KBM-7 (cell line): ENCODE measurements around the gene PPP1R12B.

Source experiments
- DNase-seq: peaks from one replicate; pipeline ENCODE4 v3.0.0-alpha.2; 2015
- in situ Hi-C: fragments of 300-500 bp; cut with MboI; formaldehyde crosslinking; loops from 2 replicates; pipeline ENCODE4 v1.14.3; 2020; ENCODE audit warnings: low sequenced_read_pairs, low pct_unique_long_range_greater_than_20kb, mixed read lengths

PPP1R12B gene

DNA sequence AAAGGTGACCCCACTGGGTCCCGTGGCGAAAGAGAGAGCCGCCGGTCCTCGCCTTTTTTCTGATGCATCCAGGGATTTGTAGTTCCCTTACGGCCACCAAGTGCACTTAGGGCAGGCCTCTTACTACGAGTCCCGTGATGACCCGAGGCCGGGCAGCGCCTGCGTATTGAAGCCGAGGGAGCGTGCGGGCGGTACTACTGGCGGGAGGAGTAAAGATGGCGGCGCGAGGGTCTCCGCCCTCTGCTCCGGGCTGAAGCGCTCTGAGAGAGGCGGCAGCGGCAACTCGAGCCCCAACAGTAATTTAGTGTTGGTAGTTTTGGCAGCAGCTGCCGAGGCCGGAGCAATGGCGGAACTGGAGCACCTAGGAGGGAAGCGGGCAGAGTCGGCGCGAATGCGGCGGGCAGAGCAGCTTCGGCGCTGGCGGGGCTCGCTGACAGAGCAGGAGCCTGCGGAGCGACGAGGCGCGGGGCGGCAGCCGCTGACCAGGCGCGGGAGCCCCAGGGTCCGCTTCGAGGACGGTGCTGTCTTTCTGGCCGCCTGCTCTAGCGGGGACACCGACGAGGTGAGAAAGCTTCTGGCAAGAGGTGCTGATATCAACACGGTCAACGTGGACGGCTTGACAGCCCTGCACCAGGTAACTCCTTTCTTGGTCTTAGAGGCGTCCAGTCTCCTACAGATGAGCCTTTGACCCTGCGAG, at the start of gene PPP1R12B:
Gene PPP1R12B (plus strand): TSS at position 191 of the 697 bp plus-strand sequence. CDS start 153 bp downstream, at position 344.
- peak; percentile 98 for DNase-seq
- in situ Hi-C loops = no loop called here

GRCh38 chr1:202302166-202302565, 46.3 kb upstream of the PPP1R12B start:
- DNase-seq = no peak
- in situ Hi-C loops = no loop called here

- DNase-seq = no peak
- in situ Hi-C loops = no loop called here
Measured at GRCh38 chr1:202304375-202304774, 44.1 kb upstream of the PPP1R12B start.

DNA sequence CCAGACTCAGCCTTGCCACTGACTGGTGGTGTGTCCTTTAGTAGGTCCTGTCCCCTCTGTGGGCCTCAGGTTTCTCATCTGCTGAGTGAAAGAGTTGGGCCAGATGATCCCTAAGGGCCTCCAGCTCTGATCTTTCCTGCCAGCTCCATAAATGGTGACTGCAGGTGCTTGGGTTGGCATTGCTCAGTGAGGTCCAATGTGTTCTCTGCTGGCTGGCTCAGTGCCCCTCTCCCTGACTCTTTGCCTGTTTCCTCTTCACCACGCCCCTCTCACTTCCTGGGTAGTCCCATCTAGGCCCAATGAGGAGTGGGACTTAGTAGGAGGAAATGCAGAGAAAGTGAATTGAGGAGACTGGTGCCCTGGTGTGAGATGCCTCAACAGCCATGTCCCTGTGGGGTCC, 43.3 kb upstream of the PPP1R12B start:
- no peak for DNase-seq
- in situ Hi-C loops = no loop called here

- DNase-seq = no peak
- in situ Hi-C loops = no loop called here
Measured at GRCh38 chr1:202306535-202307345, 41.8 kb upstream of the PPP1R12B start.

DNA sequence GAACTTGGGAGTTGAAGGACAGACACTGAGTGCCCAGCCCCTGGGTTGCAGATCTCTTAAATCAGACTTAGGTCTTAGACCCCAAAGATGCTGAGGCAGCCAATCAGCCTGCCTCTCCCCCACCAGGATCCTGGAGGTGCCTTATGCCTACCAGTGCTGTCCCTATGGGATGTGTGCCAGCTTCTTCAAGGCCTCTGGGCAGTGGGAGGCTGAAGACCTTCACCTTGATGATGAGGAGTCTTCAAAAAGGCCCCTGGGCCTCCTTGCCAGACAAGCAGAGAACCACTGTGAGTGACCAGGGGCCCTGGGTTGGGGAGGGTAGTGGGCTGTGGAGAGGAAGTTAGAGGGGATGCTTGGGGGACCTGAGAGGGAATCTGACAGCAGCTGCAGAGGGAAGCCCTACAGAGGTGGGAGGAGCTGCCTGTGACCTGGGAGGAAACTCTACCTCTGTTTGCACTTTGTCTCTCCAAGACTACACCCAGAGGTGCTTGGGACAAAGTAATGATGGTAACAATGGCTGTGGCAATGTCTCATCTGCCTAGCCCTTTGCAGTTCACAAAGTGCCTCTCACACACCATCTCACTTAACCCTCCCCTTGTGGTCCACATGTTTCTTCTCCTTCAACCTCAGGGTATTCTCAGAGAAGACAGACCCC, 38.3 kb upstream of the PPP1R12B start:
- no peak for DNase-seq
- in situ Hi-C loops = no loop called here

GRCh38 chr1:202310746-202311145, 37.8 kb upstream of the PPP1R12B start:
- no peak for DNase-seq
- in situ Hi-C loops = no loop called here

DNA sequence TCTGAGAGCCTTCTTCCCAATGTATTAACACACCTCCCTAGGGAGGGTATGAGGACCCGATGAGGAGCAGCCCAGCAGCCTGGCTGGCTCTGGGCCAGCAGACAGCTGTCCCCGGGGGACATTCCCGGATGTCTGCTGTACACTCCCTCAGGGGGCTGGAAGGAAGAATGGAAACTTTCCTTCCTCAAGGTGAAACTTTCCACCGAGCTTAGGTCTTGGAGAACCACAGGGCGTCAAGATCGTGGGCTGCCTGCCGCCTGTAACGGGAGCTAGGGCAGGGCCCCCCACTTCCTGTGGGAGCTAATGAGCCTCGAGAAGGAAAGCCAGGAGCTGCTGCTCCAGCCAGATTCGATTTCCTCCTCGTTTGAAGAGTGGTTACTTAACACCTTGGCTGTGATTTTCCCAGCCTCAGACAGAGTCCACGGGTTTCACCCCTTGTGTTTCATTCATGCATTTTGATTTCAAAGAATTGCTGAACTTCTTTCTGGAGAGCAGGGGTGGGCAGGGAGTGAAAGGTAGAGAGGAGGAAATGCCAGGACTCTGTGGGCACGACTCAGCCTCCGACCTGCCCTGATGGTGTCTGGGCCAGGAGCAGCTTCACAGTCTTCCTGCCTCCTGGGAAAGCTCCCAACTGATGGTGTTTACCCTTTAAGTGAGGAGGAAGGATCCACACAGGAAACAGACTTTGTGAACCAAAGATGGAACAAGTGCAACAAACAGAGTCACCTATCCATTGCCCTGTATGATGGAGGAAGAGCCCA, 36.4 kb upstream of the PPP1R12B start:
- in situ Hi-C loops = no loop called here
- DNase-seq = no peak

DNA sequence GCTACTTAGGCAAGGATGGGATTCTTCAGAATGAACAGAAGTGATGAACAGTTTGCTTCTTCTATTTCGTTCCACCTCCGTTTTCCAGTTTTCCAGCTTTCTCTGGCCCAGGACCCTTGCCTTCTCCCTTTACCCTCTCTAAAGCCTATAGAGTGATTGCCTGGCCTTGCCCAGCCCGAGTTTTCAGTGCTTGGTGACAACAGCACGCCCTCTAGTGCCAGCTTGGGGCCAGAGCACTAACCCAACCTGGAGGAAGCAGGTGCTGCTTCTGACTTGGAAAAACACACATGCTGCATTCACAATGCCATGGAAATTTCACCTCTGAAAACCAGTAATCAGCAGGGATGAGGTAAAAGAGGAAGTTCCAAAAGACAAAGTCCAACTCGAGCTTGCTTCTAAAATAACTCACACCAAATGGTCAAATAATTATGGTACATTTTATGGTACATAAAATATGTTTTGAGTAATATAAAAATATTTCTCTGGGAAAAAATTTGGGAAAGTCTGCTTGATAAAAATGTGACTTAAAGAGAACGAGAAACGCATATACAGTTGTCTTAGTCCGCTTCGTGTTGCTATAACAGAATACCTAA, 32.8 kb upstream of the PPP1R12B start:
- DNase-seq = peak; percentile 78
- in situ Hi-C loops = no loop called here

DNA sequence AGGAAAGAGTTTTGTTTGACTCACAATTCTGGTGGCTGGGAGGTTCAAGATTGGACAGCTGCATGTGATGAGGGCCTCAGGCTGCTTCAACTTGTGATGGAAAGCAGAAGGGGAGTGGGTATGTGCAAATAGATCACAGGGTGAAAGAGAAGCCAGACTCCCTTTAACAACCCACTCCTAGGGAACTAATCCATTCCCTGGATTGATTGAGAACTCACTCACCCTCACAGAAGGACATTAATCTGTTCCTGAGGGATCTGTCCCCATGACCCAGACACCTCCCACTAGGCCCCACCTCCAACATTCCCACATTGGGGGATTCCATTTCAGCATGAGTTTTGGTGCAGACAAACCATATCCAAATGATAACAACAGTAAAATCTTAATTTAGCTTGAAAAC, 32.3 kb upstream of the PPP1R12B start:
- no peak for DNase-seq
- in situ Hi-C loops = no loop called here

DNA sequence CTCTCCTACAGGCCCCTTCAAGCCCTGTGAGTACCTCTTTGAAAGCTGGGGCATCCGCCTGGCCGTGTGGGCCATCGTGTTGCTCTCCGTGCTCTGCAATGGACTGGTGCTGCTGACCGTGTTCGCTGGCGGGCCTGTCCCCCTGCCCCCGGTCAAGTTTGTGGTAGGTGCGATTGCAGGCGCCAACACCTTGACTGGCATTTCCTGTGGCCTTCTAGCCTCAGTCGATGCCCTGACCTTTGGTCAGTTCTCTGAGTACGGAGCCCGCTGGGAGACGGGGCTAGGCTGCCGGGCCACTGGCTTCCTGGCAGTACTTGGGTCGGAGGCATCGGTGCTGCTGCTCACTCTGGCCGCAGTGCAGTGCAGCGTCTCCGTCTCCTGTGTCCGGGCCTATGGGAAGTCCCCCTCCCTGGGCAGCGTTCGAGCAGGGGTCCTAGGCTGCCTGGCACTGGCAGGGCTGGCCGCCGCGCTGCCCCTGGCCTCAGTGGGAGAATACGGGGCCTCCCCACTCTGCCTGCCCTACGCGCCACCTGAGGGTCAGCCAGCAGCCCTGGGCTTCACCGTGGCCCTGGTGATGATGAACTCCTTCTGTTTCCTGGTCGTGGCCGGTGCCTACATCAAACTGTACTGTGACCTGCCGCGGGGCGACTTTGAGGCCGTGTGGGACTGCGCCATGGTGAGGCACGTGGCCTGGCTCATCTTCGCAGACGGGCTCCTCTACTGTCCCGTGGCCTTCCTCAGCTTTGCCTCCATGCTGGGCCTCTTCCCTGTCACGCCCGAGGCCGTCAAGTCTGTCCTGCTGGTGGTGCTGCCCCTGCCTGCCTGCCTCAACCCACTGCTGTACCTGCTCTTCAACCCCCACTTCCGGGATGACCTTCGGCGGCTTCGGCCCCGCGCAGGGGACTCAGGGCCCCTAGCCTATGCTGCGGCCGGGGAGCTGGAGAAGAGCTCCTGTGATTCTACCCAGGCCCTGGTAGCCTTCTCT, 30.3 kb upstream of the PPP1R12B start:
- in situ Hi-C loops = no loop called here
- DNase-seq = no peak

DNA sequence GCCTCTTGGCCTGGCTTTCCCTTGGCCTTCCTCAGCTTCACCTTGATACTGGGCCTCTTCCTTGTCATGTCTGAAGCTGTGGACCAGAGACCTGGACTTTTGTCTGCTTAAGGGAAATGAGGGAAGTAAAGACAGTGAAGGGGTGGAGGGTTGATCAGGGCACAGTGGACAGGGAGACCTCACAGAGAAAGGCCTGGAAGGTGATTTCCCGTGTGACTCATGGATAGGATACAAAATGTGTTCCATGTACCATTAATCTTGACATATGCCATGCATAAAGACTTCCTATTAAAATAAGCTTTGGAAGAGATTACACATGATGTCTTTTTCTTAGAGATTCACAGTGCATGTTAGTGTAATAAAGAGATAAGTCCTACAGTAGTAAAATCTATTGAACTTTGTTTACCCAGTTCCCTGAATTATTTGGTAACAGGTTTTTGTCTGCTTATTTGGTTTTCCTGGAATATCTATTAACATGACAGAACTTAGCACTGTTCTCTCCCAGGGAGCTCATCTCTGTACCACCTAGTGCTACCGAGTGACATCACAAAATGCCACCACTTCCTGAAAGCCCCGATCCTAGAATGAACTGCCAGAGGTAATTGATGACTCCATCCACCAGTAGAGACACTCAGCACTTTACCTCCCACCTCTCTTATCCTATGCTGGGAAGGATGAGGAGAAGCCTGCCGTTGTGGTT, 29.0 kb upstream of the PPP1R12B start:
- in situ Hi-C loops = no loop called here
- DNase-seq = no peak

DNA sequence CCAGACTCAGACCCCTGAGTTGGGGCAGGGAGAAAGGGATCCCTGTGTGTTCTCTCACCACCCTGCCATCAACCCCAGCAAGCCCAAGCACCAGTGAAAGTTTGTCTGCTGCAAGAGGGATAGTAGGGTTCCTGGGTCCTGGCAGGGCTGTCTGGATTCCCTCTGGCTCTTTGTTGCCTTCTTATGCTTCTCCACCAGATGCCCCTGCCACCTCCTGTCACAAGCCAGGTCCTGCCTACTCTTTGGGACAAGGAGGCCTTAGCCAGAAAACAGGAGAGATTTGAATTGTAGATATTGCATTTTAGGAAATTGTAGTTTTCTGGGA, 28.5 kb upstream of the PPP1R12B start:
- in situ Hi-C loops = no loop called here

DNA sequence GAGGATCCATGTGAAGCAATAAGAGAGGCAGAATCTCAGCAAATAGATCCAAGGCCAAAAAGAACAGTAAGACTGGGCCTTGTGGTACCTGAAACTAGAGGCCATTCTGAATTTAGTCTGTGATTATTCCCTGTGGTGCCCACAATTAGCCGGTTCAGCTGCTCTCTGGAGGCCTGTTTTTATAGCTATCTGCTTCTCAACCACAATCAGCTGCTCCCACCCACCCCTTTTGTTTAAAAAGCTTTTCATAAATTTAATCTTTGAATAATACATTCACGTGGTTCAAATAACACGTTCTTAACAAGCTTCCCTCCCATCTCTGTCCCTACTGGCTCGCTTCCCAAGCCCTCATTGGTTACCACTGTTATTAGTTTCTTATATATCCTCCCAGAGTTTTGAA, 24.8 kb upstream of the PPP1R12B start:
- in situ Hi-C loops = no loop called here
- no peak for DNase-seq

More for the DNA sequence above, 28.5 kb upstream of the PPP1R12B start:
- DNase-seq = no peak

DNA sequence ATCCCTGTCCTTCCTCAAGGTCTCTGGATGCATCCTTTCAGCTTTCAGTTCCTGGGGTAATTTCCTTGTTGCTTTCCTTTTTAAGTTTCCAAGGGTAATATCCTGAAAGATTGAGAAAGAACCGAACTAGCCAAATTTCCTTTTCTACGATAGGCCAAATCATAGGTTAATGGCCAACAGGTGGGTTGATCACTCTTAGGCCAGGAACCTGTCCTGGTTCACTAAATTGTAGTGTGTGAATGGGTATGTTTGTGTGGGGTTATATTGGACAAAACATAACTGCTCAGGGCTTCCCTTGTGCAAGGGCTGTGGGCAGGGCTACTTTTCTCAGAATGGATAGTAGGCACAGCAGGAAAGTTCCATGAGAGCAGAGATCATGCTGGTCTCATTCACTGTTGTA, 23.9 kb upstream of the PPP1R12B start:
- DNase-seq = no peak
- in situ Hi-C loops = no loop called here

- in situ Hi-C loops = no loop called here
- DNase-seq = no peak
Measured at GRCh38 chr1:202329891-202330290, 18.6 kb upstream of the PPP1R12B start.

DNA sequence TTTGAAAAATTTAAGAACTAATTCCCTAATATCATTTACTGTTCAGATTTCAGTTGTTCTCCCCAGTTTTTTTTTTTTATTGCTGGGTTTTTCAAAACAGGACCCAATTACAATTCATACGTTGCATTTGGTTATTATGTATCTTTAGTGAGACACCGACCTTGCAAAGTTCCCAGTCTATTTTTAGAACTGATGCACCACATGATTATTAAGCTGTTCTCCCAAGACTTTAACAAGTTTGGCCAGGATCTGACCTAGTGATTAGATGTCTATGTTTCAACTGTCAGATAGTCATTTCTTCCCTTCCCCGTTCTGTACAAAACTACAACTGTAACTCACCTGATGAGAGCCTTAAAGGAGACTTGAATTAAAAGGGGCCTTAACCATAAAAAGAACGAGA, 14.6 kb upstream of the PPP1R12B start:
- DNase-seq = no peak
- in situ Hi-C loops = no loop called here
